ENCODE results near the gene JSRP1. TPM values are rescaled to one million over a fixed set of nuclear protein-coding genes. Genes with fewer than 3 reads are reported as not detected.

Gene JSRP1
- total RNA-seq, 1 donor from 2014 or later: not detected

DNA sequence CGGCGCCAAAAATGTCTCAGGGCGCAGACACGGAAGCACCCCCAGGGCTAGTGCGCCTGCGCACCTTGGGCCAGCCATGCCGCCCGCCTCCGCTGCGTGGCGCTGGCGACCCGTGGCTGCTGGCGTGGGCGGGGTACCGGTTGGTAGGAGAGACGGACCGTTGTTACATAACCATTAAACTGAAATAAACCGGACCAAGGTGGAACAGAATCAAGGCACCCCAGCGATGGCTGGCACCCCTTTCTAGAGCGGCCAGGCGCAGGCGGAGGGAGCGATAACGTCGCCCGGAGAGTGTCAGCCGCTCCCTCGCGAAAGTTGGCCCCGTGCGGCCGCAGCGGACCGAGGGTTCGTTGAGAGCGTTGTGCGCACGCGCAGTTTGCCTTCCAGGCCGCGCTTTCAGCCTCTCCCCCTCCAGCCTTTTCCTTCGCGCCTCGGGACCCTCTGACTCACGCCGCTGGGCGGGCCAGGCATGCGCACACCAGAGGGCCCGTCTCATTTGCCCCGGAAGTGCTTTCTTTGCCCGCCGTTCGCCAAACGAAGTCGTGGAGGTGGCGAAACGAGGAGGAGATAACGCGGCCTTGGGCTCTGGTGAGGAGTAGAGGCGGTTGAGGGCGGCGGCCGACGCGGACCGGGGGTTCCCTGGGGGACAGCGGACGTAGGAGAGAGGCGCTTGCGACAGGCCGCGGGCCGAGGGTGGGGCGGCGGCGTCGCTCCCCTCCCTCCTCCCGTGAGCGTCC is 19.7 kb downstream of the JSRP1 start, which contains the start of the genes PLEKHJ1 and SF3A2:
Gene PLEKHJ1, minus strand, starts transcription at position 16 of the 737 bp plus-strand sequence. CDS start 81 bp downstream, outside the sequence.
Gene SF3A2, plus strand, starts transcription at position 511 of the 737 bp plus-strand sequence. CDS start 6,595 bp downstream, outside the sequence.
- DNase-seq (ENCODE audit: low read depth) (peak; percentile 90), FAIRE-seq (no peak)
- peak within 1 kb of the TSS; percentile 78 for H3K4me3 ChIP-seq (ENCODE audit: low read depth, low read length)
- peaks cover 18% of the 10 kb centered on the region for H3K36me3 ChIP-seq (ENCODE audit: control insufficient read depth, insufficient read depth, low read length)
- no peaks in the 10 kb centered on the region for H3K27me3 ChIP-seq (ENCODE audit: control insufficient read depth, insufficient read depth, low read length)
- TF ChIP-seq, protein P1, sequence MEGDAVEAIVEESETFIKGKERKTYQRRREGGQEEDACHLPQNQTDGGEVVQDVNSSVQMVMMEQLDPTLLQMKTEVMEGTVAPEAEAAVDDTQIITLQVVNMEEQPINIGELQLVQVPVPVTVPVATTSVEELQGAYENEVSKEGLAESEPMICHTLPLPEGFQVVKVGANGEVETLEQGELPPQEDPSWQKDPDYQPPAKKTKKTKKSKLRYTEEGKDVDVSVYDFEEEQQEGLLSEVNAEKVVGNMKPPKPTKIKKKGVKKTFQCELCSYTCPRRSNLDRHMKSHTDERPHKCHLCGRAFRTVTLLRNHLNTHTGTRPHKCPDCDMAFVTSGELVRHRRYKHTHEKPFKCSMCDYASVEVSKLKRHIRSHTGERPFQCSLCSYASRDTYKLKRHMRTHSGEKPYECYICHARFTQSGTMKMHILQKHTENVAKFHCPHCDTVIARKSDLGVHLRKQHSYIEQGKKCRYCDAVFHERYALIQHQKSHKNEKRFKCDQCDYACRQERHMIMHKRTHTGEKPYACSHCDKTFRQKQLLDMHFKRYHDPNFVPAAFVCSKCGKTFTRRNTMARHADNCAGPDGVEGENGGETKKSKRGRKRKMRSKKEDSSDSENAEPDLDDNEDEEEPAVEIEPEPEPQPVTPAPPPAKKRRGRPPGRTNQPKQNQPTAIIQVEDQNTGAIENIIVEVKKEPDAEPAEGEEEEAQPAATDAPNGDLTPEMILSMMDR (IDR thresholded peaks at IDR 0.05; ENCODE audit: insufficient read depth, low read length, severe bottlenecking): peak; percentile 99

DNA sequence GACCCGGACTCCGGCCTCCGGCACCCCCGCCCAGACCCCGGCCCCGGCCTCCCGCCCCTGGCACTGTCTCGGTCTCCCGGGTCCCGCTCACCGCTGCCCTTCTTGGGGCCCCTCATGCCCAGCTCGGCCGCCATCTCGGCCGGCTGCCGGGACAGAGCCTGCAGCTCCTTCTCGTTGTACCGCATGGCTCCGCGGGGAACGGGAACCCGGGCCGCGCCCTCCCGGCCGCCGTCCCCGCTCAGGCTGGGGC is 20.2 kb downstream of the JSRP1 start:
- peaks cover 18% of the 10 kb centered on the region for H3K36me3 ChIP-seq (ENCODE audit: control insufficient read depth, insufficient read depth, low read length)
- FAIRE-seq (no peak), DNase-seq (ENCODE audit: low read depth) (no peak)
- peak overlapping the region; percentile 78 for H3K4me3 ChIP-seq (ENCODE audit: low read depth, low read length)
- TF ChIP-seq, protein P1 (IDR thresholded peaks at IDR 0.05; ENCODE audit: insufficient read depth, low read length, severe bottlenecking): no peak
- H3K27me3 ChIP-seq (ENCODE audit: control insufficient read depth, insufficient read depth, low read length): no peaks in the 10 kb centered on the region

DNA sequence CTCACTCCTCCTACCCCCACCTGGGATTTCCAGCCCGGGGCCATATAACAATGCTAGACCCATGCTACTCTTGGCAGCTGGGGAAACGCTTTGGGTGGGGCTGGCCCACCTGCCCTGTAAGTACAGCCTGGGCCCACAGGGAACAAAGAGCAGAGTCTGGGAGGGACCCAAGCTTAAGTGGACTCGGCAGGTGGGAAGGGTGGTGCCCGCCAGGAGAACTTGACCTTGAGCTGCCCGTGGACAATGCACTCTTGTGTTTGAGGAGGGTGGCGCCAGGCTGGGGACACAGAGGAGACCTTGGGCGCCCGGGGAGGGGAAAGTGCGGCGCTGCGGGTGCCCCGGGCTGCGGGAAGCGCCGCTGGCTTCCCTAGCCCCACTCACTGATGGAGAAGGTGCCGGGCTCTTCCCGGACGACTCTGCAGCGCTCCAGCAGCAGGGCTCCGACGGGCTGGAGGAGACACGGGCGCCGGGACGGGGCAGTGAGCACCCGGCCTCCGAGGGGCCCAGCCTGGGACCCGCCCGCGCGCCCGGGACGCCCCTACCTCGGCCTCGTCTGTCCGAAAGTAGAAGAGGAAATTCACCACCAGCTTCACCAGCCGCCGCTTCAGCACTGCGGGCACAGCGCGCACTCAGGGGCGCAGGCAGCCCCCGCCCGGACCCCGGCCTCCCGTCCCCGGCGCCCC is 20.7 kb downstream of the JSRP1 start:
- H3K27me3 ChIP-seq (ENCODE audit: control insufficient read depth, insufficient read depth, low read length): no peaks in the 10 kb centered on the region
- H3K4me3 ChIP-seq (ENCODE audit: low read depth, low read length): peak overlapping the region; percentile 78
- TF ChIP-seq, protein P1 (IDR thresholded peaks at IDR 0.05; ENCODE audit: insufficient read depth, low read length, severe bottlenecking): no peak
- DNase-seq (ENCODE audit: low read depth): peak; percentile 6
- FAIRE-seq: no peak
- H3K36me3 ChIP-seq (ENCODE audit: control insufficient read depth, insufficient read depth, low read length): peaks cover 18% of the 10 kb centered on the region

DNA sequence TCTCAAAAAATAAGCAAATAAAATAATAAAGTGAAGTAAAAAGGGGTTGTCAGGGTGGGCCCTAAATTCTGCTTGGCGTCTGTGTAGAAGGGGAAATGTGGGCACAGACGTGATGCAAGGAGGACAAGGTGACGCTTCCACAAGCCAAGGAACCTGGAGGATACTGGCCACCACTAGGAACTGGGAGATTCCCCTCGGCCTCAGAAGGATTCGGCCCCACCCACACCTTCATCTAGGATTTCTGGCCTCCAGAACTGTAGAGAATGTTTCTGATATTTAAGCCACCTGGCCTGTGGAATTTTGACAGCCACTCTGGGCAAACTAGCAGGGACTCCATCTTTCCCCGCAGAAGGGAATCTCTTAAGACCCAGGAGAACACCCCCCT is 21.2 kb downstream of the JSRP1 start:
- peak; percentile 6 for DNase-seq (ENCODE audit: low read depth)
- peak overlapping the region; percentile 78 for H3K4me3 ChIP-seq (ENCODE audit: low read depth, low read length)
- FAIRE-seq: no peak
- no peaks in the 10 kb centered on the region for H3K27me3 ChIP-seq (ENCODE audit: control insufficient read depth, insufficient read depth, low read length)
- TF ChIP-seq, protein P1 (IDR thresholded peaks at IDR 0.05; ENCODE audit: insufficient read depth, low read length, severe bottlenecking): no peak
- peaks cover 18% of the 10 kb centered on the region for H3K36me3 ChIP-seq (ENCODE audit: control insufficient read depth, insufficient read depth, low read length)

DNA sequence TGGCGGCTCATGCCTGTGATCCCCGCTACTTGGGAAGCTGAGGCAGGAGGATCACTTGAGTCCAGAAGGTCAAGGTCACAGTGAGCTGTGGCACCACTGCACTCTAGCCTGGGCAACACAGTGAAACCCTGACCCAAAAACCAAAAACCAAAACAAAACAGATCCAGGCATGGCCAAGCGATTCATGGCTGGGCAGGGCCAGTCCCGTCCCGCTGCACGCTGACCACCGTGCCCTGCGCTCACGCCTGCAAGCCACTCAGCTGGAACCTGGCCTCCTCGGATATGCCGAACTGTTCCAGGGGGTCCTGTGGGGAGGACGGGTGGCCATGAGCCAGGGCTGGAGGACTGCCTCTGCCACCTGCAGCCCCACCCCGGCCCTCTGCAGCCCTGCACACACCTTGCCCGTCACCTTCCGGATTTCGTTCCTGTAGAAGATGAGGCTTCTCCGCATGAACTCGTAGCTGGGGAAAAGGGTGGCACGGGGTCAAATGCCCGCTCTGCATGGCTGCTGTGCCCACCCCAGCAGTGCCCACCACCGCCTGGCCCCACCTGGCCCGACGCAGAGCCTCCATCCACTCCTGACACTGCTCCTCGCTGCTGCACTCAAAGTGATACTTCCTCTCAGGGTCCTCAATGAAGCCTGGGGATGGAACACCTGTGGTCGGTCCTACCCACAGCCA is 22.5 kb downstream of the JSRP1 start:
- no peak for FAIRE-seq

More for the DNA sequence above, 22.5 kb downstream of the JSRP1 start:
- no peak overlapping the region for H3K4me3 ChIP-seq (ENCODE audit: low read depth, low read length)
- TF ChIP-seq, protein P1 (IDR thresholded peaks at IDR 0.05; ENCODE audit: insufficient read depth, low read length, severe bottlenecking): no peak
- no peak for DNase-seq (ENCODE audit: low read depth)
- H3K27me3 ChIP-seq (ENCODE audit: control insufficient read depth, insufficient read depth, low read length): no peaks in the 10 kb centered on the region
- H3K36me3 ChIP-seq (ENCODE audit: control insufficient read depth, insufficient read depth, low read length): peaks cover 21% of the 10 kb centered on the region

Data from bronchial epithelial cell (primary cell).